CD4-positive, alpha-beta T cell treated with Interleukin-12 subunit alpha and Interleukin-12 subunit beta, for 1 hour (primary cell): ENCODE results near the gene LDB2.

Experiments used
- DNase-seq: peaks from one replicate; pipeline ENCODE4 v3.0.0-alpha.2; 2020

Gene LDB2

GRCh38 chr4:16676230-16676770 is 222.1 kb downstream of the LDB2 start:
- DNase-seq, result no peak

- no peak for DNase-seq
Observed at GRCh38 chr4:16674082-16674481, 224.4 kb downstream of the LDB2 start.

GRCh38 chr4:16672421-16672820 is 226.0 kb downstream of the LDB2 start:
- DNase-seq, result no peak

GRCh38 chr4:16671741-16672140 is 226.7 kb downstream of the LDB2 start:
- DNase-seq, result no peak

- DNase-seq, result no peak
Observed at GRCh38 chr4:16670727-16671126, 227.7 kb downstream of the LDB2 start.

- no peak for DNase-seq
Observed at GRCh38 chr4:16669036-16669435, 229.4 kb downstream of the LDB2 start.

DNA sequence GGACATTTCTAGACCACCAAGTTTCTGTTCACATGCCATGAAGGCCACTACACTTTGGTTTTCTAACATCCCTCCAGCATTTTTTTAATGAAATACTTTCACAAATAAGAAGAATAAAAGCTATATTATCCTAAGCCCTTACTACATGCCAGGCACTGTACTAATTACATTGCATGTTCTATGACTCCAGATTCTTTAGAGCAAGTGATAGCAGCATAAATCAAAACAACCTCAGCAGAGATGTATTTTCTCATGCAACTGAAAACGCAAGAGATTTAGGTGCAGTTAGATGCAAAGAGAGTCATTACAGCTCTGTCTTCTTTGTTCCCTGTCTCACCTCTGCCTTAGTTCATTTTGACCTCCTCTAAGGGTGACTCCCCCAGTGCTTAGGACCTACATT is 230.0 kb downstream of the LDB2 start:
- DNase-seq, result no peak

GRCh38 chr4:16667464-16667863 is 231.0 kb downstream of the LDB2 start:
- DNase-seq, result no peak

DNA sequence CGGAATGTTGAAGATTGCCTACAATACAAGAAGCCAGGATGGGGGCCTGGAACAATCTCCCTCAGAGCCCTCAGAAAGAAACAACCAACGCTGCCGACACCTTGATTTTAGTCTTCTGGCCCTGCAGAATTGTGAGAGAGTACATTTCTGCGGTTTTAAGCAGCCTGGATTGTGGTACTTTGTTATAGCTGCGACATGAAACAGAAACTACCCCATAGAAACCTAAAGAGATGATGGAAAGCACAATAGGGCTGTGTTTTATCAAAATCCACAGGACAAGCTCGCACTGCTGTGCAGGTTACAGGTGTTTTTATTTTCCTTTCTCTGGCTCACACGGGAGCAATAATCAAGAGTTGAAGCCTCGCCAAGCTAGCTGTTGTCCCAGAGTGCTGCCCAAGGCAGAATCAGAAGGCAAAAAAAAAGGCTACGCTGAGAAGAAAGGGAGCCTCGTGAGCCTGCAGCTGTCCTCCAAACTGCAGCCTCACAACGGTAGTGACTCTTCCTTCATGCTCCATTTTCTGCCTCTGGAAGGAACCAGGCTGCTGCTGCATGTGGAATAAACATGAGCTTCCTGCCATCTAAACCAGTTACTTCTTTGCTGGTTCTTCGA is 232.4 kb downstream of the LDB2 start:
- no peak for DNase-seq

DNA sequence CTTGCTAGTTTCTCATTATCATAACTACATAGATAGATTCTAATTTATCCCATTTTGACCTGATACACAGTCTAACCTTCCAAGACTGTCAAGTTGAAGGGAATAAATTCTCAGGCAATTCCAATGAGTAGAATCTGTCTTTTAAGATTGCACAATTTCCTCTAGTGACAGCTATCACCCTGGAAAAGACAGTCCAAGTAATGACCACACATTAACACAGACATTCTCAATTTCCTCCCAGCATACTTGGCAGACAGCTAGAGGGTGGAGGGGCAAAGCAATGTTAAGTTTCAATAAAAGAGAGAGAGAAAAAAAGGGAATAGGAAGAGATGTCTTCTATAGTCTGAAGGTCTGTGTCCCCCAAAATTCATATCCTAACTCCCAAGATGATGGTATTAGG is 234.7 kb downstream of the LDB2 start:
- no peak for DNase-seq

- DNase-seq, result no peak
Observed at GRCh38 chr4:16663307-16663706, 235.1 kb downstream of the LDB2 start.

DNA sequence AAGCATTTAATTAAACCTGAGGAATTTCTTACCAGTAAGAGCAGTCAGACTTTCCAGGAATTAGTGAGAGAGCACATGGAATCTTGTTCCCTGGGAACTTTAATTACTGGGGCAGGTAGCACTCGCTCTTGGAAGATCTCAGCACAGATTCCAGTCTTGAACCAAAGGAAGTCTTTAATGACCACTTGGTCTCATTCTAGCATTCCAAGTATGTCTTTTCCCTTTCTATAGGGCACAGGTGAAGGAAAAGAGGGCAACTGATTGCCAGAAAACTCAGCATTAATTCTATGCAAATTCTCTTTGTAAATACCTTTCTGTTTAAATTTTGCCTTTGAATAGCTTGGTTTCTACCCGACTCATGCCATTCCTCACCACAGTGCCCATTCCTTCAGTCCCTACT is 236.6 kb downstream of the LDB2 start:
- no peak for DNase-seq

GRCh38 chr4:16660656-16661055 is 237.8 kb downstream of the LDB2 start:
- DNase-seq, result no peak

DNA sequence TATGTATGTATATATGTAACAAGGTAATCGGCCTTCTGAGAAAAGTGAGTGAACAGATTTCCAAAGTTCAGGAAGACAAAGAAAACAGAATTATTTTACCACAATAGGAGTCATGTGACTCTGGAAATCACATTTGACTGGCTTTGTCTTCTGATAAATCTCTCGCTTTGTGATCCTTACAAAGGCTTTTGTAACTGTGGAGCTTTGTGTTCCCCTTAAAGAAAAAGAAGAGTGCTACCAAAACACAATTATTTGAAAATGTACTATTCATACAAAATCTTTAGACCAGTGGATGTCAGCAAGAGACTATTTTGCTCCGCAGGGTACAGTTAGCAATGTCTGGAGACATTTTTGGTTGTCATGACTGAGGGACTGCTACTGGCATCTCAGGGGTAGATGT is 238.8 kb downstream of the LDB2 start:
- DNase-seq, result no peak

DNA sequence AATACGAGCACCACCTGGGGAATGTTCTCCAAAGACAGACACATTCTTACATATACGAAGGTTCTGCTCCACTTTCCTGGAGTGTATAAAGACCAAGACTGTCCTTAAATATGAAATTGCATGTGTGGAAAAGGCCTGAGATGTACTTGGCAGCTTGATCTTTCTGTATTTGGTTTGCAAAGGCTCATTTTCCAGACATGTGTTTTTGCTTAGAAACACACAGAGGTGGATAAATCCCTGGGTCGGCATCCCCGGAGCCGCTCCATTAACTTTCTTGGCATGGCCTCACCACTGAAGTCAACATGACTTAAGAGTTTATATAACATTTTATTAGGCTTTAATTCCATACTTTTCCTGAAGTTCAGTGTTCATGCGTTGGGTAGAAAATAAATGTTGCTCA is 239.4 kb downstream of the LDB2 start:
- no peak for DNase-seq

GRCh38 chr4:16658183-16658582 is 240.3 kb downstream of the LDB2 start:
- DNase-seq, result no peak

- DNase-seq, result no peak
Observed at GRCh38 chr4:16655111-16655510, 243.3 kb downstream of the LDB2 start.

- DNase-seq, result no peak
Observed at GRCh38 chr4:16652732-16653305, 245.6 kb downstream of the LDB2 start.

DNA sequence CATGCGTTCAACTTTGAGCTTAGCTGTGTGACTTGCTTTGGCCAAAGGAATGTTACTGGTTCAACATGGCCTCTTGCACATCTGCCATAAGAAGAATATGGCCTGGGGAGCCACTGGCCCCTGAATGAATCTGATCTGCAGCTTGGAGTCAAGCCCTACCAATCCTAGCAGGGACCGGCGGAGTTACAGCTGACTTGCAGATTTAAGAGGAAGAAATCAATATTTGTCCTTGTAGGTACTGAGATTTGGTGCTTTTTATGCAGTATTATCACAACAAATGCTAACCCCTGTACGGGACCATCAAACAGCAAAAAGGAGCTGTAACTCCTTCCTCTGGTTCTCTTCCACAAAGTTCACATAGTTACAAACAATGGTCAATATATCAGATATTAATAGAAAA is 252.0 kb downstream of the LDB2 start:
- no peak for DNase-seq

DNA sequence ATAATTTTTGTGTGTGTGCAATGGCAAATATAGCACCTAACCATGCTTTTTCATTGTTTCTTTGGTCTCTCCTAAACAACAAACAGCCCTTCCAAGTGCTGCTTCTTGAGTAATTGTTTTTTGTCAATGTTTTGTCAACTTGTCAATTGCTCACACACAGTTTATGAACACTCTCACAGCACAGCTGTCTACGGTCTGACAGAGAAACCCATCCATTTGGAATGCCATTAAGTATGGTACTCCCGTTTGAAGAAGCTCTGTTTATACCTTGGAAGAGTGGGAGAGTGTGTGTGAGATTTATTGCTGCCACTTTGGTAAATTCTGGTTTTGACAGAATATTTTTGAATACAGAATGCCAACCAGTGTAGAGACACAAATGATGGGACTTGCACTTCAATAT is 254.6 kb downstream of the LDB2 start:
- no peak for DNase-seq

DNA sequence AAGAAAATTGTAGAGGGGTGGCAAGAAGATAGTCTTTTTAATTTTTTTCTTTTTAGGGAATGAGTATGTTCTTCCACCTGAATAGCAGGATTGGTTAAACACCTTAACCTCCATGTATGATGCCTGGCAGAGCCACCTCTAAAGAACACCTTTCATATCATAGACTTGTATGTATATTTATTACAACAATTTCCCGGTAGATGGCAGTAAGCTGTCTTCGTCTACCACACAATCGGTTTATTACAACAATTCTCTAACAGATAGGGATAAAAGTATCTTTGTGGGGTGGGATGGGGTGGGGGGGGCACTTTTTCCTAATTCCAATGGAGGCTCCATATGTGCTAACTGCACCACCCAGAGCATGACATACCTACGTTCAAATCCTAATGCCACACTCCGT is 255.5 kb downstream of the LDB2 start:
- DNase-seq, result no peak

- DNase-seq, result no peak
Observed at GRCh38 chr4:16641971-16642370, 256.5 kb downstream of the LDB2 start.

DNA sequence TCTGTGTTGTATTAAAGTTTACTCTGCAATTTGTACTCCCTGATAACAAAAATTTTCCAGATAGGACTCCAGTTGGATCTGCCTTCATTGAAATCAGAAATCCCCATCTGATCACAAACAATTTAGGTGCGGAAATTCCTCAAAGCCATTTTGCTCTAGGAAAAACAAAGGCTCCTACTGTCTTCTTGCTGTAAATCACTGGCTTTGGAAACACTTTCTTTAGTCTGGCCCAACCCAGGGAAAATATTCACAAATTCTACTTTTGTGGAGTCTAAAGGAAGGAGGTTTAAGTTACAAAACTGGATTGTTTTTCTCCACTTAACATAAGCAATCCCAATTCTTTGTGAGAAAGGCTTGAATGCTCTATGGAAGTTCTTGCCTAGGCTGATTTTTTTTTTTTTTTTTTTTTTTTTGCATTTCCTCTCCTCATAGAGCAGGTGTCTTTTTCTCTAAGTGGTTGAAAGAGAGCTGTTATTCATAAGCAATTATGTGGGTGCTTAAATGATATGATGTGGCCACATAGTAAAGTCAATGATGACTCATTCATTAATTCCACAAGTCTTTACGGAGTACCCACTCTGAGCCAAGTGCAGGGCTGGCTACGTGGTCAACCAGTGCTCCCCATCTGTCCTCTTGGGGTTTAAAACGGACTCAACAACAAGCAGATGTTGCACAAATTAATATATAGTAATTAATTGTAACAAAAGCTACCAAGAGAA is 261.4 kb downstream of the LDB2 start:
- DNase-seq, result no peak

DNA sequence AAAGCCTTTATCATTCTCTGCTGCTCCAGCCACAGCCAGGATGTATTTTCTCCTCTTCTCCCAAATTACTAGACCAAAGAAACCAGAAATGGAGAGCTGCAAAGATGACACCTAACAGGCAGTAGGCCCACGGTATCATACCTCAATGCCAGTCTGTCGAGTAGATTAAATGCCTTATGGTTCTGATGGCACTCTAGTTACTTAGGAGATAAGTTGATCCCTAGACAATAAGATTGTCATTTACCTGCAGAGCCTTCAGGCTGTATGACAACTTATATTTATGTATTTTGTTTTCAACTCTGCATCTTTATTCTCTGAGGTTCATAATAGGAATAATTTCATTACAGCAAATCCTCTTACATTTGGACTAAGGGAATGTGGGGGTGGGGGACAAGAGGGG is 262.1 kb downstream of the LDB2 start:
- DNase-seq, result no peak
